GM23248 (cell line): ENCODE measurements around the gene SSNA1.

Experiments used
- EZH2 ChIP-seq: fragments of 200-600 bp; sonication (generic); IDR thresholded peaks from 2 replicates; pipeline ENCODE4 v1.6.1; 2018; ENCODE audit warnings: antibody characterized with exemption, mild to moderate bottlenecking; ENCODE audit not compliant: insufficient read depth, poor library complexity, severe bottlenecking
- EZH2phosphoT487 ChIP-seq: fragments of 200-600 bp; sonication (generic); IDR thresholded peaks from 2 replicates; pipeline ENCODE4 v1.6.1; 2018; ENCODE audit warnings: antibody characterized with exemption, moderate library complexity, mild to moderate bottlenecking, low read depth; ENCODE audit not compliant: insufficient read depth

DNA sequence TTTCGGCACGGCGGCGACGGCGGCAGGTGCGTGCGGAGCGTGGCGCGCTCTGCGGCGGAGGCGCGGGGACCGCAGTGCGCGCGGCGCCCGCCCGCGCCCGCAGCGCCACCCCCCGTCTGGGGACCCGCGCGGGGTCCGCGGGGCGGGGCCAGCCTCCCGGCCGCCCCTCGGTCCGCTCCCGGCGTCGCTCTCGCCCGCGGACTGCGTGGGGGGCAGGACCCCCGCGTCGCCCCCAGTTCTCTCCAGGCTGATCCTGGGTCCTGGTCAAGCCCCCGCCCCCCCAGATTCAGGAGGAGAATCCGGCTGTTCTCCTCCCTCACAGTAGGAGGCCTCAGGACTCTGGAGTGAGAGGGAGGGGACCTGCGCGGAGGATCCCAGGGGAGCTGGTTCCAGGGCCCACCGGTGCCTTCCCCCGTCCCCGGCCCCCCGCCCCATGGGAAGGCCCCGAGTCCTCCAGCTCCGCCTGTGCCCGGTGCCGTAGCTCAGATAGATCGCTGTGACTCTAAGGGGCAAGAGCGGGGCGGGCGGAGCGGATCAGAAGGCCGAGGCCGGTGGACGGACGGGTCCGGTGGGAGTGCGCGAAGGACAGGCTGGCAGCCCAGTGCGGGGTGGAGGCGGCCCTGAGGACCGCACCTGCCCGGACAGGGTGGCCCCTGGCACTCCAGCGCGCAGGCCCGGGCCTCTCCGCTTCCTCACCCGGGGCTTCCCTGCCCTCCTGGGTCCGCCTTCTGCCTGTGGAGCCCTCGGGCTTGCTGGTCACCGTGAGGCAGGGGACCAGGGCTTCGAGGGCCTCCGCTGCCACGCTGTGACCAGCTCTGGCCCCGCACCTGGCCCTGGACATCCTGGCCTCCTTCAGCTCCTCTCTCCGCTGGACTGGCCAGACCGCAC is 34.0 kb downstream of the SSNA1 start, which contains the start of gene RNF208:
- TF ChIP-seq EZH2 (no peak), EZH2phosphoT487 (no peak)
